ENCODE results near the gene EEFSEC.

Gene EEFSEC

GRCh38 chr3:128358156-128358895 is 205.0 kb downstream of the EEFSEC start:
- no peak overlapping the region for H3K4me3 Mint-ChIP-seq
- TF ChIP-seq, protein P1, sequence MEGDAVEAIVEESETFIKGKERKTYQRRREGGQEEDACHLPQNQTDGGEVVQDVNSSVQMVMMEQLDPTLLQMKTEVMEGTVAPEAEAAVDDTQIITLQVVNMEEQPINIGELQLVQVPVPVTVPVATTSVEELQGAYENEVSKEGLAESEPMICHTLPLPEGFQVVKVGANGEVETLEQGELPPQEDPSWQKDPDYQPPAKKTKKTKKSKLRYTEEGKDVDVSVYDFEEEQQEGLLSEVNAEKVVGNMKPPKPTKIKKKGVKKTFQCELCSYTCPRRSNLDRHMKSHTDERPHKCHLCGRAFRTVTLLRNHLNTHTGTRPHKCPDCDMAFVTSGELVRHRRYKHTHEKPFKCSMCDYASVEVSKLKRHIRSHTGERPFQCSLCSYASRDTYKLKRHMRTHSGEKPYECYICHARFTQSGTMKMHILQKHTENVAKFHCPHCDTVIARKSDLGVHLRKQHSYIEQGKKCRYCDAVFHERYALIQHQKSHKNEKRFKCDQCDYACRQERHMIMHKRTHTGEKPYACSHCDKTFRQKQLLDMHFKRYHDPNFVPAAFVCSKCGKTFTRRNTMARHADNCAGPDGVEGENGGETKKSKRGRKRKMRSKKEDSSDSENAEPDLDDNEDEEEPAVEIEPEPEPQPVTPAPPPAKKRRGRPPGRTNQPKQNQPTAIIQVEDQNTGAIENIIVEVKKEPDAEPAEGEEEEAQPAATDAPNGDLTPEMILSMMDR (IDR thresholded peaks at IDR 0.05; ENCODE audit: unreplicated experiment in 3 of 3): no peak
- H3K4me1 Mint-ChIP-seq: peaks cover 48% of the 10 kb centered on the region
- H3K36me3 Mint-ChIP-seq (ENCODE audit: low read depth): peaks cover 4% of the 10 kb centered on the region
- H3K27me3 Mint-ChIP-seq (ENCODE audit: low read depth): peaks cover under 1% of the 10 kb centered on the region
- H3K27ac Mint-ChIP-seq: peak overlapping the region in 1 of 3 experiments; percentile 64
- no peaks in the 10 kb centered on the region for H3K9me3 Mint-ChIP-seq

GRCh38 chr3:128359060-128359664 is 205.9 kb downstream of the EEFSEC start:
- Mint-ChIP-seq H3K4me1 (peaks cover 41% of the 10 kb centered on the region), H3K27me3 (ENCODE audit: low read depth) (peaks cover 3% of the 10 kb centered on the region), H3K36me3 (ENCODE audit: low read depth) (peaks cover 4% of the 10 kb centered on the region), H3K9me3 (no peaks in the 10 kb centered on the region), H3K4me3 (no peak overlapping the region), H3K27ac (peak overlapping the region in 1 of 3 experiments; percentile 64)
- TF ChIP-seq, protein P1 (IDR thresholded peaks at IDR 0.05; ENCODE audit: unreplicated experiment in 3 of 3): no peak

DNA sequence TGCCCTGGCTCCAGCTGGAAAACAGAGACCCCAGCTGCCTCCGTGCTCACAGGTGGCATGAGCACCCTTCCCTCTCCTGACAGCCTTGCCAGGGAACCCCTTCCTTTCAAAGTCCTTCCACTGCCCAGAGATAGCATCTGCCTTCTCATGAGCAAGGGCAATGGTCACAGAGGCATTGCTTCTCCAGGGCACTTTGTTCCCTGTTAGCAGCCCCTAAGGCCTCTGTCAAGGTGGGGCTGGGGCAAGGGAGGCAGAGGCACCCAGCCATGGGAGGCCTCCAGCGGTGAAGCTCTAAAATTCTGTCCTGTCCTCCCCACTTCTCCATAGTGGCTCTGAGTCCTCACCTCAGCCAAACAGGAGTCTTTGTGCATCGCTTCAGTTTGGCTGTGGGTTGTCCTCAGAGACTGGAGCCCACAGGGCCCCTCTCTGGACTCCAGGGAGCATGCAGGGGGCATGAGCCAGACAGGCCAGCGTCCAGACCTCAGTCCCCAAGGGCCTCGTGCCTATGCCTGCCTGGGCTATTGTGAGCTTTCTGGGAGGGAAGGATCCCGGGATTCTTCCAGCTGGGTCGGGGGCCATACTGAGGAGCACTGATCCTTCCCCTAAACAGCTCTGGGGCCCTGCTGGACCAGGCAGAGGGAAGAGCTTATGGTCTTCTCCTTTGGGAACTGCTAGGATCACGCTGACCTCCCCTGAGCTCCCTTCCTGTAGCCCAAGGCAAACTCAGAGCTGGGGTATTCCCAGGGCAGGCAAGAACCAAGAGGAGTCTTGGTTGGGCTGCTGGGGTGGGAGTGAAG is 206.8 kb downstream of the EEFSEC start:
- peaks cover 4% of the 10 kb centered on the region for H3K36me3 Mint-ChIP-seq (ENCODE audit: low read depth)
- no peaks in the 10 kb centered on the region for H3K9me3 Mint-ChIP-seq

GRCh38 chr3:128360705-128361271 is 207.5 kb downstream of the EEFSEC start:
- no peaks in the 10 kb centered on the region for H3K9me3 Mint-ChIP-seq
- peaks cover 3% of the 10 kb centered on the region for H3K27me3 Mint-ChIP-seq (ENCODE audit: low read depth)
- TF ChIP-seq, protein P1 (IDR thresholded peaks at IDR 0.05; ENCODE audit: unreplicated experiment in 3 of 3): no peak
- H3K4me3 Mint-ChIP-seq: no peak overlapping the region
- peak overlapping the region; percentile 54 to 85 (median 75) for H3K27ac Mint-ChIP-seq
- H3K36me3 Mint-ChIP-seq (ENCODE audit: low read depth): peaks cover 4% of the 10 kb centered on the region
- H3K4me1 Mint-ChIP-seq: peaks cover 28% of the 10 kb centered on the region

More for the DNA sequence above, 206.8 kb downstream of the EEFSEC start:
- peaks cover 36% of the 10 kb centered on the region for H3K4me1 Mint-ChIP-seq
- TF ChIP-seq, protein P1 (IDR thresholded peaks at IDR 0.05; ENCODE audit: unreplicated experiment in 3 of 3): no peak
- peak overlapping the region; percentile 54 to 85 (median 75) for H3K27ac Mint-ChIP-seq
- H3K4me3 Mint-ChIP-seq: no peak overlapping the region
- peaks cover 3% of the 10 kb centered on the region for H3K27me3 Mint-ChIP-seq (ENCODE audit: low read depth)

- H3K27me3 Mint-ChIP-seq (ENCODE audit: low read depth): peaks cover 3% of the 10 kb centered on the region
- H3K4me1 Mint-ChIP-seq: peaks cover 15% of the 10 kb centered on the region
- no peak overlapping the region for H3K27ac Mint-ChIP-seq
These were observed 209.0 kb downstream of the EEFSEC start for GRCh38 chr3:128362026-128362965.

More at GRCh38 chr3:128362026-128362965, 209.0 kb downstream of the EEFSEC start:
- Mint-ChIP-seq H3K36me3 (ENCODE audit: low read depth) (peaks cover 10% of the 10 kb centered on the region), H3K4me3 (no peak overlapping the region), H3K9me3 (no peaks in the 10 kb centered on the region)
- TF ChIP-seq, protein P1 (IDR thresholded peaks at IDR 0.05; ENCODE audit: unreplicated experiment in 3 of 3): no peak

All from nephron (organoid).